Measurements from ENCODE around the gene RGS3. TPM values are rescaled to one million over a fixed set of nuclear protein-coding genes. Genes with fewer than 3 reads are reported as not detected.
"Not testable (repeated sequence)": the region's sequence is repeated elsewhere in the genome, so short reads cannot be mapped to it uniquely, and the experiment has no call there.

The RGS3 gene
- total RNA-seq, 6 donors from 2014 or later: 60.3 to 93.2 (median 72.6) TPM

- Histone ChIP-seq H3K4me3 (no peak overlapping the region), H3K4me1 (peaks cover 24 to 57% (median 37%) of the 10 kb centered on the region in 4 donors), H3K9me3 (no peaks in the 10 kb centered on the region), H3K36me3 (peaks cover 0 to 3% (median 0%) of the 10 kb centered on the region in 4 donors), H3K27ac (peak overlapping the region; percentile 65 to 86 (median 78)), H3K27me3 (no peaks in the 10 kb centered on the region)
- no peak for ATAC-seq (ENCODE audit: low FRiP score in 2 of 2)
- WGBS, 2 donors: 92 to 95% methylated on average over 5 of the region's 5 CpGs
- no peak for TF ChIP-seq CTCF (IDR thresholded peaks at IDR 0.05)
- no peak for TF ChIP-seq POLR2A (IDR thresholded peaks at IDR 0.05)
- TF ChIP-seq EP300 (IDR thresholded peaks at IDR 0.05): no peak
- no peak for TF ChIP-seq POLR2AphosphoS5 (IDR thresholded peaks at IDR 0.05)
- no peak for DNase-seq
These were observed 84.0 kb downstream of the RGS3 start for GRCh38 chr9:113547501-113547900.

GRCh38 chr9:113548221-113549041, 84.9 kb downstream of the RGS3 start:
- WGBS, 2 donors: 7 to 12% methylated on average over 9 to 11 of the region's 11 CpGs
- DNase-seq (peak; percentile 75 to 84), ATAC-seq (ENCODE audit: low FRiP score in 2 of 2) (peak; percentile 87 to 90)
- Histone ChIP-seq H3K4me3 (no peak overlapping the region), H3K9me3 (no peaks in the 10 kb centered on the region), H3K27ac (peak overlapping the region; percentile 65 to 86 (median 78)), H3K4me1 (peaks cover 24 to 51% (median 37%) of the 10 kb centered on the region in 4 donors), H3K27me3 (no peaks in the 10 kb centered on the region), H3K36me3 (no peaks in the 10 kb centered on the region)
- TF ChIP-seq POLR2A (IDR thresholded peaks at IDR 0.05) (no peak), EP300 (IDR thresholded peaks at IDR 0.05) (peak in 1 of 4 donors; percentile 31), CTCF (IDR thresholded peaks at IDR 0.05) (no peak), POLR2AphosphoS5 (IDR thresholded peaks at IDR 0.05) (peak; percentile 13 to 74)

- not testable (repeated sequence) for H3K27me3 ChIP-seq; ATAC-seq (ENCODE audit: low FRiP score in 2 of 2); H3K4me3 ChIP-seq; H3K36me3 ChIP-seq; DNase-seq; H3K9me3 ChIP-seq
- peak overlapping the region in 3 of 4 donors; percentile 1 to 65 (median 5) for H3K27ac ChIP-seq
- 82 to 86% methylated on average over 8 of the region's 8 CpGs for WGBS, 2 donors
- H3K4me1 ChIP-seq: peaks cover 24 to 47% (median 35%) of the 10 kb centered on the region in 4 donors
These were observed 86.4 kb downstream of the RGS3 start for GRCh38 chr9:113549892-113550291.

GRCh38 chr9:113556877-113557593, 93.5 kb downstream of the RGS3 start:
- ATAC-seq (ENCODE audit: low FRiP score in 2 of 2) (no peak), DNase-seq (peak in 1 of 2 donors; percentile 10)
- H3K36me3 ChIP-seq: no peaks in the 10 kb centered on the region
- peaks cover 12 to 19% (median 17%) of the 10 kb centered on the region in 4 donors for H3K4me1 ChIP-seq
- WGBS, 2 donors: 74 to 92% methylated on average over 3 of the region's 3 CpGs
- H3K9me3 ChIP-seq: no peaks in the 10 kb centered on the region
- TF ChIP-seq POLR2A (IDR thresholded peaks at IDR 0.05) (no peak), EP300 (IDR thresholded peaks at IDR 0.05) (no peak), POLR2AphosphoS5 (IDR thresholded peaks at IDR 0.05) (peak in 1 of 2 donors; percentile 42), CTCF (IDR thresholded peaks at IDR 0.05) (no peak)
- no peak overlapping the region for H3K4me3 ChIP-seq
- H3K27me3 ChIP-seq: no peaks in the 10 kb centered on the region
- H3K27ac ChIP-seq: peak overlapping the region in 1 of 4 donors; percentile 6
